CD4-positive, alpha-beta T cell treated with Interleukin-15 for 1 hour (primary cell): Measurements from ENCODE around the gene HBA2.
"Not testable (repeated sequence)": the region's sequence is repeated elsewhere in the genome, so short reads cannot be mapped to it uniquely, and the experiment has no call there.

Experiments
- DNase-seq: peaks from one replicate; pipeline ENCODE4 v3.0.0-alpha.2; 2020

The HBA2 gene

DNA sequence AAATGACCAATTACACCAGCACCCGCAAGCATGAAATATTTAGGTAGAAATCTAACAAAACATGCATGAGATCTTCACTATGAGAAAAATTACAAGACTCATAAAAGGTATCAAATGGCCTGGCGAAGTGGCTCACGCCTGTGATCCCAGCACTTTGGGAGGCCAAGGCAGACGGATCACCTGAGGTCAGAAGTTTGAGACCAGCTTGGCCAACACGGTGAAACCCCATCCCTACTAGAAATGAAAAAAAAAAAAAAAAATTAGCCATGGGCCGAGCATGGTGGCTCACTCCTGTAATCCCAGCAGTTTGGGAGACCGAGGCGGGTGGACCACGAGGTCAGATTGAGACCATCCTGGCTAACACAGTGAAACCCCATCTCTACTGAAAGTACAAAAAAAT is 31.4 kb downstream of the HBA2 start:
- DNase-seq: not testable (repeated sequence)

DNA sequence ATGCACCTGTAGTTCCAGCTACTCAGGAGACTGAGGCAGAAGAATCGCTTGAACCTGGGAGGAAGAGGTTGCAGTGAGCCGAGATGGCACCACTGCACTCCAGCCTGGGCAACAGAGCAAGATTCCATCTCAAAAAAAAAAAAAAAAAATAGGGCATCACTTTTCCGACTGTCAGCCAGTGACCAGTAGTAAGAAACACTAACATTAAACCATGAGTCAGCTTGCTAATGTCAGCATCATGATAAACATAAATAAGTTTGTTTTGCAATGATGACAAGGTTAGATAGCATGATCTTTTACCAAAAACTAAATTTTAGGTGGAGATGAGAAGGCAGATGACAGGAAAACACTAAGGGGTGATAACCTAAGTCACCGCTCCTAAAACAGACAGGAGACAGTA is 36.7 kb downstream of the HBA2 start:
- not testable (repeated sequence) for DNase-seq

DNA sequence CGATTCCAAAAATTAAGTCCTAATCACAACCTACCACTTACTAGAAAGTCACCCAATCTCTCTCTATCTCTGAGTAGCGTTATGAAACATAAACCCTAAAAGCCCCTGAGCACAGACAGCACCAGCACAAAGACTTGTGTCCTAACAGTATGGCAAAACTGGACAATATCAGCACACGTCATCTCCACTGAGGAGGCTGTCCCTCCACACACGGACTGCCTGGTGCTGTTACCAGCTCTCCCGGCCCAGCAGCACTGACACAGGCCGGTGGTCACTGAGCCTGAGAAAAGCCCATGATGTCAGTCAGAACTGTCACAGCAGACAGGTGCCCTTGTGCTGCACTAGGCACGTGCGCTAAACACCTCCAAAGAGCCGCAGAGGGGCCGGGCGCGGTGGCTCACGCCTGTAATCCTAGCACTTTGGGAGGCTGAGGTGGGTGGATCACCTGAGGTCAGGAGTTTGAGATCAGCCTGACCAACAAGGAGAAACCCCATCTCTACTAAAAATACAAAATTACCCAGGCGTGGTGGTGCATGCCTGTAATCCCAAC is 39.0 kb downstream of the HBA2 start:
- DNase-seq: not testable (repeated sequence)

DNA sequence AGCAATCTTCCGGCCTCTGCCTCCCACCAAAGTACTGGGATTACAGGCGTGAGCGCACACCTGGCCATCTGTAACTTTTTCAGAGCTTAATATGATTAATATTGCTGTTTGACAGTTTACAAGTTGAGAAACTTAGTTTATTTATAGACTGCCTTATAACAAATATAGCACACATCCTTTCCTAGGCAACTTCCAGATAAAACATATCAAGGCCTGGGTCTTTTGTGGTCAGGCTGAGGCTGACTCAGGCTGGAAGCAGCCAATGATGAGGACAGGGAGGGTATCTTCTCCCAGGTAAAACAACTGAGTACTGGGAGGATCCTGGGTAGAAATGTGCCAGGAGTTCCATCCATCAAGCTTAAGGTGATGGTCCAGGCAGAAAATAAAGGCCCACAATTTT is 40.3 kb downstream of the HBA2 start:
- DNase-seq: no peak

DNA sequence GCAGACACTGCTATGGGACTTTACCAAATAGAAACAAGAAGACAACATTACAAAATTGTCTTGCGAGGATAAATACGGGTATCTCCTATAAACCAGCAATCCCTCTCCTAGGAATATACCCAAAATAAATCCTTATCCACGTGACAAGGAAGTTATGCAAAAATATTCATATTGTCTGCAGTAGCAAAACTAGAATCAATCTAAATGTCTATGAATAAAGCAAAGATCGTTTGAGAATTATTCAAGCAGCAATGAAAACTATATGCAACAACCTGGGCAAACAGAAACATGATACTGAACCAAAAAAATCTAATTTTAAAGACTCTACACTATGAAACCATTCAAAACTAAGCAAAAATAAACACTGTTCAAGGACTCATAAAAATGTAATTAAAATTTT is 47.3 kb downstream of the HBA2 start:
- DNase-seq: no peak
